Measurements from ENCODE around the gene SLC18A3.

Gene SLC18A3

GRCh38 chr10:49627038-49627437 lies 16.9 kb downstream of the SLC18A3 start:
- Histone ChIP-seq H3K4me3 (ENCODE audit: low read depth in 1 of 2, low read length in 1 of 2) (no peak overlapping the region), H3K27ac (no peak overlapping the region), H3K27me3 (peaks cover 54% of the 10 kb centered on the region), H3K36me3 (no peaks in the 10 kb centered on the region), H3K9me3 (no peaks in the 10 kb centered on the region), H3K4me1 (ENCODE audit: control insufficient read depth in 1 of 2, insufficient read depth in 1 of 2, low read depth in 1 of 2, low read length in 1 of 2) (no peaks in the 10 kb centered on the region)
- TF ChIP-seq, protein P1, sequence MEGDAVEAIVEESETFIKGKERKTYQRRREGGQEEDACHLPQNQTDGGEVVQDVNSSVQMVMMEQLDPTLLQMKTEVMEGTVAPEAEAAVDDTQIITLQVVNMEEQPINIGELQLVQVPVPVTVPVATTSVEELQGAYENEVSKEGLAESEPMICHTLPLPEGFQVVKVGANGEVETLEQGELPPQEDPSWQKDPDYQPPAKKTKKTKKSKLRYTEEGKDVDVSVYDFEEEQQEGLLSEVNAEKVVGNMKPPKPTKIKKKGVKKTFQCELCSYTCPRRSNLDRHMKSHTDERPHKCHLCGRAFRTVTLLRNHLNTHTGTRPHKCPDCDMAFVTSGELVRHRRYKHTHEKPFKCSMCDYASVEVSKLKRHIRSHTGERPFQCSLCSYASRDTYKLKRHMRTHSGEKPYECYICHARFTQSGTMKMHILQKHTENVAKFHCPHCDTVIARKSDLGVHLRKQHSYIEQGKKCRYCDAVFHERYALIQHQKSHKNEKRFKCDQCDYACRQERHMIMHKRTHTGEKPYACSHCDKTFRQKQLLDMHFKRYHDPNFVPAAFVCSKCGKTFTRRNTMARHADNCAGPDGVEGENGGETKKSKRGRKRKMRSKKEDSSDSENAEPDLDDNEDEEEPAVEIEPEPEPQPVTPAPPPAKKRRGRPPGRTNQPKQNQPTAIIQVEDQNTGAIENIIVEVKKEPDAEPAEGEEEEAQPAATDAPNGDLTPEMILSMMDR (IDR thresholded peaks at IDR 0.05) = no peak

- no peak overlapping the region for H3K4me3 ChIP-seq (ENCODE audit: low read depth in 1 of 2, low read length in 1 of 2)
- H3K9me3 ChIP-seq = no peaks in the 10 kb centered on the region
- no peak overlapping the region for H3K27ac ChIP-seq
- TF ChIP-seq, protein P1 (IDR thresholded peaks at IDR 0.05) = no peak
- H3K27me3 ChIP-seq = peaks cover 55% of the 10 kb centered on the region
- H3K36me3 ChIP-seq = no peaks in the 10 kb centered on the region
- no peaks in the 10 kb centered on the region for H3K4me1 ChIP-seq (ENCODE audit: control insufficient read depth in 1 of 2, insufficient read depth in 1 of 2, low read depth in 1 of 2, low read length in 1 of 2)
Measured at GRCh38 chr10:49627644-49628247, 17.6 kb downstream of the SLC18A3 start.

DNA sequence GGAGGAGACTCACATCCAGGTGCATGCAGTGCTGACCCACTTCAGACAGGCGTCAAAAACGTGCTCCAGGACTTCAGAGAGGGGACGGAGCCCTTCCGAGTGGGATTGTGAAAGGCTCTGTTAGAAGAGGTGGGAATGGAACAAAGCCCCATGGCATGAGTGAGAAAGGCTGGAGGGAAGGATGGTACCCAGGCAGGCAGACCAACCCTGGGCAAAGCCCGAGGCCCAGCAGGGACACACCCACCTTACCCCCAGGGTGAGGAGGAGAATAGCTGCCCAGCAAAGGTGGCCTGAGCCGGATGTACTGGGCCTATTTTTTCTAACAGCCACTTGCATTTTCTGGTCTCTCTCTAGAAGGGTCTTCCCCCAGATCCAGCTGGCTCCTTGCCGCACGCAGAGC lies 18.5 kb downstream of the SLC18A3 start:
- Histone ChIP-seq H3K27me3 (peaks cover 57% of the 10 kb centered on the region), H3K36me3 (no peaks in the 10 kb centered on the region), H3K9me3 (no peaks in the 10 kb centered on the region), H3K4me1 (ENCODE audit: control insufficient read depth in 1 of 2, insufficient read depth in 1 of 2, low read depth in 1 of 2, low read length in 1 of 2) (no peaks in the 10 kb centered on the region), H3K4me3 (ENCODE audit: low read depth in 1 of 2, low read length in 1 of 2) (no peak overlapping the region), H3K27ac (no peak overlapping the region)
- TF ChIP-seq, protein P1 (IDR thresholded peaks at IDR 0.05) = no peak

DNA sequence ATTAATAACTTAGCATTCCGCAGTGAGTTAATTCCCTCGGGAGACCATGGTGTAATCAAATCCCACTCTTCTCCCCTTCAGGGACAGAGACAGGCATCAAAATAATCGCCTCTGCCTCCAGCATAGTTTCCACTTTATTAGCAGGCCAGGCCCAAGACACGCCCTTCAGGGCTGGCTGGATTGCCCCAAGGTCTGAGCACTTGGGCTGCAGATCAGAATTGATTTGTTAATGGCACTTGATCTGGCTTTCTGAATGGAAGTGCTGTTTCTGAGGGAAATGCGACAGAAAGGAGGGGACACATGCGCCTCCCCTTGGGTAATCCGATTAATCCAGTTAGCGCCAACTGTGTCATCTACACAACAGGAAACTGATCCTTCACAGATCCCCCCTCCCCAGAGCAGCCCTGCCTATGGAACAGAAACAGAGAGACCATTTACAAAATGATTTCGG lies 19.3 kb downstream of the SLC18A3 start:
- TF ChIP-seq, protein P1 (IDR thresholded peaks at IDR 0.05) = no peak
- H3K27me3 ChIP-seq = peaks cover 57% of the 10 kb centered on the region
- H3K27ac ChIP-seq = no peak overlapping the region

DNA sequence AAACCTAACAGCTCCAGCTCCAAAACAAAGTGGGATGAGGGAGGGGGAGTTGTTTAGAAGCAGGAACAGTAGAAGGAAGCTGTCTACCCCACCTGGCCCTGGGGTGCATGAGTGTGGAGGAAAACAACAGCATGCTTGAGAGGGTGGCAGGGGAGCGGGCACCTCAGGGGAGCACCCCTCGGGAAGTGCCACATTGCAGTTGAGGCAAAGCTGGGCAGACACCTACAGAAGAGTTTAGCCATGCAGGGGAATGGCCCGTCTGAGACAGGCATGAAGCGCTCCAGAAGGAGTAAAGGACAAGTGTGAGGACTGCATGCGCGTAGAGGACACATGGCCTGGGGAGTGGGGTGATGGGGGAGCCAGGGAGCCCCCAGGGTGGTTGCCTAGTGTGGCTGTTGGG lies 21.9 kb downstream of the SLC18A3 start:
- TF ChIP-seq, protein P1 (IDR thresholded peaks at IDR 0.05) = no peak
- Histone ChIP-seq H3K27ac (no peak overlapping the region), H3K4me1 (ENCODE audit: control insufficient read depth in 1 of 2, insufficient read depth in 1 of 2, low read depth in 1 of 2, low read length in 1 of 2) (no peaks in the 10 kb centered on the region), H3K9me3 (no peaks in the 10 kb centered on the region), H3K36me3 (no peaks in the 10 kb centered on the region), H3K4me3 (ENCODE audit: low read depth in 1 of 2, low read length in 1 of 2) (no peak overlapping the region), H3K27me3 (peaks cover 78% of the 10 kb centered on the region)

More for the DNA sequence above, 19.3 kb downstream of the SLC18A3 start:
- Histone ChIP-seq H3K4me1 (ENCODE audit: control insufficient read depth in 1 of 2, insufficient read depth in 1 of 2, low read depth in 1 of 2, low read length in 1 of 2) (no peaks in the 10 kb centered on the region), H3K9me3 (no peaks in the 10 kb centered on the region), H3K36me3 (no peaks in the 10 kb centered on the region), H3K4me3 (ENCODE audit: low read depth in 1 of 2, low read length in 1 of 2) (no peak overlapping the region)

Measured in neutrophil (primary cell).